ENCODE data around the gene DOCK4. TPM values are rescaled to one million over a fixed set of nuclear protein-coding genes. Genes with fewer than 3 reads are reported as not detected.

Gene DOCK4
- total RNA-seq, 4 donors from 2014 or later, result 8.2 to 9.0 (median 8.6) TPM

- 79 to 80% methylated on average over 1 of the region's 1 CpG for WGBS, 2 donors
- H3K4me3 ChIP-seq (ENCODE audit: low read depth, poor library complexity, severe bottlenecking), result no peak overlapping the region
- intact Hi-C loops (cut with DNase I; ENCODE audit: low total_unique reads), result no loop called here
- no peak for DNase-seq (ENCODE audit: low spot score in 2 of 2)
- TF ChIP-seq, protein P1, sequence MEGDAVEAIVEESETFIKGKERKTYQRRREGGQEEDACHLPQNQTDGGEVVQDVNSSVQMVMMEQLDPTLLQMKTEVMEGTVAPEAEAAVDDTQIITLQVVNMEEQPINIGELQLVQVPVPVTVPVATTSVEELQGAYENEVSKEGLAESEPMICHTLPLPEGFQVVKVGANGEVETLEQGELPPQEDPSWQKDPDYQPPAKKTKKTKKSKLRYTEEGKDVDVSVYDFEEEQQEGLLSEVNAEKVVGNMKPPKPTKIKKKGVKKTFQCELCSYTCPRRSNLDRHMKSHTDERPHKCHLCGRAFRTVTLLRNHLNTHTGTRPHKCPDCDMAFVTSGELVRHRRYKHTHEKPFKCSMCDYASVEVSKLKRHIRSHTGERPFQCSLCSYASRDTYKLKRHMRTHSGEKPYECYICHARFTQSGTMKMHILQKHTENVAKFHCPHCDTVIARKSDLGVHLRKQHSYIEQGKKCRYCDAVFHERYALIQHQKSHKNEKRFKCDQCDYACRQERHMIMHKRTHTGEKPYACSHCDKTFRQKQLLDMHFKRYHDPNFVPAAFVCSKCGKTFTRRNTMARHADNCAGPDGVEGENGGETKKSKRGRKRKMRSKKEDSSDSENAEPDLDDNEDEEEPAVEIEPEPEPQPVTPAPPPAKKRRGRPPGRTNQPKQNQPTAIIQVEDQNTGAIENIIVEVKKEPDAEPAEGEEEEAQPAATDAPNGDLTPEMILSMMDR (IDR thresholded peaks at IDR 0.05), result no peak
- TF ChIP-seq POLR2A (IDR thresholded peaks at IDR 0.05), result no peak
These were observed 146.5 kb downstream of the DOCK4 start for GRCh38 chr7:112059675-112060074.

GRCh38 chr7:112058686-112059085 lies 147.5 kb downstream of the DOCK4 start:
- no peak overlapping the region for H3K4me3 ChIP-seq (ENCODE audit: low read depth, poor library complexity, severe bottlenecking)
- DNase-seq (ENCODE audit: low spot score in 2 of 2), result no peak
- 73 to 84% methylated on average over 1 of the region's 1 CpG for WGBS, 2 donors
- TF ChIP-seq, protein P1 (IDR thresholded peaks at IDR 0.05), result no peak
- no peak for TF ChIP-seq POLR2A (IDR thresholded peaks at IDR 0.05)
- intact Hi-C loops (cut with DNase I; ENCODE audit: low total_unique reads), result no loop called here

DNA sequence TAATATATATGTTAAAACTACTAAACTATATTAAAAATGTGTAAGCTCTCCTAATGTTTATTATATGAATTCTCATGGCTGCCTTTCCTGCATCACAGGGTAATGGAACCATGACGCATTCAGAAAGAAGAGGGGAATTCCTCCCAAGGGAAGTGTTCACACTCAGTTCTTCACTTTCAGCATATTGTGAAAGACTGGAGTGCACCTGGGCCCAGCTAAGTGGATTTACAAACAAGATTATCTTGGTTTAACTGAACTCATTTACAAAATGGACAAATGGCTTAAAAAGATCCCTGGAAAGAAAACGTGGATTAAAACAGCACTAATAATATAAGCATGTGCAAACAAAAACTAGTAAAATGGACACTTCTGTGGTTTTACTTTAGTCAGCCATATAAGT lies 149.8 kb downstream of the DOCK4 start:
- DNase-seq (ENCODE audit: low spot score in 2 of 2), result no peak
- 47 to 54% methylated on average over 2 of the region's 2 CpGs for whole genome bisulfite sequencing, 2 donors
- H3K4me3 ChIP-seq (ENCODE audit: low read depth, poor library complexity, severe bottlenecking), result no peak overlapping the region
- TF ChIP-seq, protein P1 (IDR thresholded peaks at IDR 0.05), result no peak
- no peak for TF ChIP-seq POLR2A (IDR thresholded peaks at IDR 0.05)
- intact Hi-C loops (cut with DNase I; ENCODE audit: low total_unique reads), result no loop called here

DNA sequence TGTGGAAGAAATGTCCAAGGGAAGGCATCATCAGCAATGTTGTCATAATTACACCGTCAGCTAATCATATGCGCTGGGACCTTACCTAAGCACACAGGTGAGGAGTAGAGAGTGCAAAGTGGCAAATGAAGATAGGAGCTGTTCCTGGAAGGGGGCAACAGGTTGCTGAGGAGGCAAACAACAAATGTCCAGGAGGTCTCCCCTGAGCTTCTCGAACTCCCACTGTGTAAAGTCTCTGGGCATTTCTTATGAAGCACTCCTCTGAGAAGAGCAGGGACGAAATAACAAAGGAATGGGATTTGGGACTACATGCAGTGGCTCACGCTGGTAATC lies 152.5 kb downstream of the DOCK4 start:
- no peak for DNase-seq (ENCODE audit: low spot score in 2 of 2)
- WGBS, 2 donors, result 93 to 95% methylated on average over 5 of the region's 5 CpGs
- intact Hi-C loops (cut with DNase I; ENCODE audit: low total_unique reads), result no loop called here
- no peak for TF ChIP-seq POLR2A (IDR thresholded peaks at IDR 0.05)
- TF ChIP-seq, protein P1 (IDR thresholded peaks at IDR 0.05), result no peak
- H3K4me3 ChIP-seq (ENCODE audit: low read depth, poor library complexity, severe bottlenecking), result no peak overlapping the region

GRCh38 chr7:112052993-112053736 lies 153.0 kb downstream of the DOCK4 start:
- TF ChIP-seq, protein P1 (IDR thresholded peaks at IDR 0.05), result no peak
- no peak for TF ChIP-seq POLR2A (IDR thresholded peaks at IDR 0.05)
- intact Hi-C loops (cut with DNase I; ENCODE audit: low total_unique reads), result no loop called here
- DNase-seq (ENCODE audit: low spot score in 2 of 2), result no peak
- H3K4me3 ChIP-seq (ENCODE audit: low read depth, poor library complexity, severe bottlenecking), result no peak overlapping the region
- 89 to 92% methylated on average over 1 of the region's 1 CpG for WGBS, 2 donors

DNA sequence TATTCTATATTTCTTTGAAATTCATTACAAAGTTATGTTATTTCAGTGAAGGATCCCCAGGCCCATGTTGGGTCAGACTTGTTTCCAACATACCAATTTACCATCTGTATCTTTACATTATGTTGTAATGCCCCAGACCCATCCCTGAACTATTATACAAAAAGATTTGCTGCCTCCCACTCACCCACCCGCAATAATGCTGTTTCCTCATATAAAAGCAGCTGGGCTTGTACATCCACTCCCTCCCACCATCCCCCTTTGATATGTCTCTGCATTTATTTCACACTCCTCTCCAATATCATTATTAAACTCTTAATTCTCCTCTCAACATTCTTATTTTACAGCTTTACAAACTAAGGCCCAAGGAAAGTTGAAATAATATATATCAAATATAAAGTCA lies 153.7 kb downstream of the DOCK4 start:
- DNase-seq (ENCODE audit: low spot score in 2 of 2), result no peak
- WGBS, 2 donors, result 82 to 84% methylated on average over 1 of the region's 1 CpG
- TF ChIP-seq POLR2A (IDR thresholded peaks at IDR 0.05), result no peak
- TF ChIP-seq, protein P1 (IDR thresholded peaks at IDR 0.05), result no peak
- intact Hi-C loops (cut with DNase I; ENCODE audit: low total_unique reads), result no loop called here
- H3K4me3 ChIP-seq (ENCODE audit: low read depth, poor library complexity, severe bottlenecking), result no peak overlapping the region
